NT2/D1 (cell line): ENCODE data around the gene VSTM2B.

Source experiments
- SUZ12 ChIP-seq: IDR thresholded peaks from 2 replicates; pipeline ENCODE4 v1.6.1; 2011; ENCODE audit not compliant: insufficient read length, insufficient read depth; ENCODE audit errors: extremely low read depth
- YY1 ChIP-seq: IDR thresholded peaks from 2 replicates; pipeline ENCODE4 v1.6.1; 2011; ENCODE audit not compliant: insufficient read length, insufficient read depth

DNA sequence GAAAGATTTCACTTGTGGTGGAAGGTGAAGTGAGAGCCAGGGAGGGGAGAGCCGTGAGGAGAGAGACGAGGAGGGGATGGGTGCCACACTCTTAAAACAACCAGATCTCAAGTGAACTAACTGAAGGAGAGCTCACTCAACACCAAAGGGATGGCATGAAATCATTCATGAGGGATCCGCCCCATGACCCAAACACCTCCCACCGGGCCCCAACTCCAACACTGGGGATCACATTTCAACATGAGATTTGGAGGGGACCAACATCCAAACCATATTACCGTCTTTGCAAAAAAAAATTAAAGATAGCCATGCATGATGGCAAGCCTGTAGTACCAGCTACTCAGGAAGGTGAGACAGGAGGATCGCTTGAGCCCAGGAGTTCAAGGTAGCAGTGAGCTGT is 45.4 kb downstream of the VSTM2B start:
- TF ChIP-seq SUZ12 (no peak), YY1 (no peak)
